NOMO-1 treated with dmso at 0.1 percent for 144 hours (cell line): Measurements from ENCODE around the gene MRPL41.
"Not testable (repeated sequence)": the region's sequence is repeated elsewhere in the genome, so short reads cannot be mapped to it uniquely, and the experiment has no call there.

Experiments used
- DNase-seq: peaks from one replicate; lab custom pipeline; 2025; ENCODE audit not compliant: unreplicated experiment; lab: John Stamatoyannopoulos, UW

Gene MRPL41

GRCh38 chr9:137550958-137551263 lies 768 bp upstream of the MRPL41 start:
- DNase-seq = not testable (repeated sequence)

GRCh38 chr9:137552022-137552768 lies 516 bp downstream of the MRPL41 start:
- DNase-seq = no peak

- not testable (repeated sequence) for DNase-seq
Observed at GRCh38 chr9:137553654-137554053, 2.0 kb downstream of the MRPL41 start.

GRCh38 chr9:137554349-137554748 lies 2.7 kb downstream of the MRPL41 start:
- no peak for DNase-seq

GRCh38 chr9:137555179-137555578 lies 3.5 kb downstream of the MRPL41 start:
- no peak for DNase-seq

- DNase-seq = no peak
Observed at GRCh38 chr9:137556069-137556838, 4.6 kb downstream of the MRPL41 start.

GRCh38 chr9:137558127-137558526 lies 6.4 kb downstream of the MRPL41 start:
- DNase-seq = no peak

- DNase-seq = no peak
Observed at GRCh38 chr9:137564134-137564533, 12.5 kb downstream of the MRPL41 start.

GRCh38 chr9:137564817-137565411 lies 13.2 kb downstream of the MRPL41 start:
- DNase-seq = no peak

GRCh38 chr9:137568445-137568844 lies 16.8 kb downstream of the MRPL41 start:
- not testable (repeated sequence) for DNase-seq

- no peak for DNase-seq
Observed at GRCh38 chr9:137569609-137570203, 18.0 kb downstream of the MRPL41 start.

GRCh38 chr9:137570566-137570965 lies 18.9 kb downstream of the MRPL41 start:
- no peak for DNase-seq

GRCh38 chr9:137574192-137574591 lies 22.5 kb downstream of the MRPL41 start:
- DNase-seq = no peak

GRCh38 chr9:137575364-137575715 lies 23.7 kb downstream of the MRPL41 start:
- DNase-seq = no peak

GRCh38 chr9:137575716-137576411 lies 24.2 kb downstream of the MRPL41 start:
- DNase-seq = peak; percentile 66

- DNase-seq = peak; percentile 89
Observed at GRCh38 chr9:137578518-137579258, 27.0 kb downstream of the MRPL41 start, which contains the start of gene DPH7. TSS of gene DPH7 (minus strand) at chr9:137578925. CDS start at chr9:137578777, 148 bp downstream.

- no peak for DNase-seq
Observed at GRCh38 chr9:137579259-137579604, 27.6 kb downstream of the MRPL41 start.

- no peak for DNase-seq
Observed at GRCh38 chr9:137580209-137580953, 28.7 kb downstream of the MRPL41 start.

- no peak for DNase-seq
Observed at GRCh38 chr9:137580954-137581322, 29.3 kb downstream of the MRPL41 start.
